HG03575 (cell line): ENCODE results near the gene ELL2.

Source experiments
- ATAC-seq: cut with Tn5 transposase; IDR thresholded peaks from one replicate; pipeline ENCODE4 v1.9.1; 2021; ENCODE audit not compliant: unreplicated experiment, insufficient number of reproducible peaks, low FRiP score; ENCODE audit errors: extremely low read depth

The ELL2 gene

DNA sequence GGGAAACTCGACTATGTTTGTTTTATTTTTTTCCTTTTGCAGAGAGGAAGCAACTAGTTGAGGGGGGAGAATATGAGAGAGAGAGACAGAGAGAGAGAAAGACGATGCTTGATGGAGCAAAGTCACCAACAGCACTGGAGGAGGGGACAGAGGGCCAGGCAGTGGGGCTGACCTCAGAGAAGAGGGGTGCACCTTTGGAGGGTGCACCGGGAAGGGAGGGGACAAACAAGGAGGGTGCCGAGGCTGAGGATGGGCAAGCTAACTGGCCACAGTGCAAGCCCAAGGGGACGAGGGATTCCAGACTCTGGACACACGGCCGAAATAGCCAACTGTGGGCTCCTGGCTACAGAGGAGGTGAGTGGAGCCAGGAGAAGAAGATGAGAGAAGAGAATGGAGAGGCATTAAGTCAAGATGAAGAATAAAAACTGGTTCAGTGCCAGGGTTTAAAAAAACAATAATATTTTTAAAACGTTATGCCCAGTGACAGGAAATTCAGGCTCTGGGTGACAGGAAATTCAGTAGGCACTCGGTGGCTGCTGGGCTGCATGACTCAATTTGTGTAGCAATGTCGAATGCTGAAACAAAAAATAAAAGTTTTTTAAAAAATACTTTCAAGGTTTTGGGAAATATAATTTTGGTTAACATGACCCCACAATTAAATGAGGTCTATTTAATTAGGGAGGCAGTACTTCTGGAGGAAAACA, 125.8 kb downstream of the ELL2 start:
- no peak for ATAC-seq
